HepG2 (cell line): ENCODE results near the gene SLC19A1. TPM values are rescaled to one million over a fixed set of nuclear protein-coding genes. Genes with fewer than 3 reads are reported as not detected.

Experiments
- CHCHD3 ChIP-seq: sonication (generic); formaldehyde crosslinking; IDR thresholded peaks from 2 replicates; pipeline ENCODE4 v1.8.0; 2022; ENCODE audit warnings: mild to moderate bottlenecking, missing genetic modification reagents, moderate library complexity
- E2F2 ChIP-seq: sonication (generic); formaldehyde crosslinking; IDR thresholded peaks from 2 replicates; pipeline ENCODE4 v1.4.0; 2020; ENCODE audit warnings: missing genetic modification reagents, borderline replicate concordance
- ESRRA ChIP-seq: sonication (generic); formaldehyde crosslinking; IDR thresholded peaks from 2 replicates; pipeline ENCODE4 v1.5.1; 2020; ENCODE audit warnings: mild to moderate bottlenecking, low read depth, missing genetic modification reagents
- FOXC1 ChIP-seq: sonication (generic); formaldehyde crosslinking; IDR thresholded peaks from 2 replicates; pipeline ENCODE4 v1.8.0; 2022; ENCODE audit warnings: mild to moderate bottlenecking, missing genetic modification reagents, borderline replicate concordance
- MYC ChIP-seq: sonication (generic); formaldehyde crosslinking; IDR thresholded peaks from 2 replicates; pipeline ENCODE4 v1.9.0; 2021; ENCODE audit warnings: missing genetic modification reagents, borderline replicate concordance
- NFE2 ChIP-seq: sonication (generic); formaldehyde crosslinking; IDR thresholded peaks from 2 replicates; pipeline ENCODE4 v1.4.0; 2020; ENCODE audit warnings: missing genetic modification reagents
- NR1H2 ChIP-seq: sonication (generic); formaldehyde crosslinking; IDR thresholded peaks from 2 replicates; pipeline ENCODE4 v1.8.1; 2022; ENCODE audit warnings: low read depth, missing genetic modification reagents, borderline replicate concordance
- RFX5 ChIP-seq: IDR thresholded peaks from 2 replicates; pipeline ENCODE4 v1.6.1; 2011; ENCODE audit warnings: low read depth, low read length, improper control_type of control experiment
- SRSF1 ChIP-seq: fragments of 200-400 bp; formaldehyde crosslinking; optimal IDR thresholded peaks from 2 replicates; pipeline ENCODE3; 2017; ENCODE audit warnings: mild to moderate bottlenecking, low read depth, low read length, moderate library complexity
- TBP ChIP-seq: sonication (generic); formaldehyde crosslinking; IDR thresholded peaks from 2 replicates; pipeline ENCODE4 v1.5.0; 2020; ENCODE audit warnings: missing genetic modification reagents
- ZBTB42 ChIP-seq: sonication (generic); formaldehyde crosslinking; IDR thresholded peaks from 2 replicates; pipeline ENCODE4 v1.5.0; 2020; ENCODE audit warnings: mild to moderate bottlenecking, missing genetic modification reagents
- ZBTB49 ChIP-seq: sonication (generic); formaldehyde crosslinking; IDR thresholded peaks from 2 replicates; pipeline ENCODE4 v1.4.0; 2020; ENCODE audit warnings: missing genetic modification reagents, borderline replicate concordance
- ZMAT3 ChIP-seq: sonication (generic); formaldehyde crosslinking; conservative IDR thresholded peaks from 2 replicates; pipeline ENCODE4 v1.7.0; 2021; ENCODE audit warnings: missing genetic modification reagents
- ZNF10 ChIP-seq: sonication (generic); formaldehyde crosslinking; IDR thresholded peaks from 2 replicates; pipeline ENCODE4 v1.4.0; 2020; ENCODE audit warnings: mild to moderate bottlenecking, low read depth, missing genetic modification reagents, borderline replicate concordance
- ZNF460 ChIP-seq: sonication (generic); formaldehyde crosslinking; IDR thresholded peaks from 2 replicates; pipeline ENCODE4 v1.5.1; 2020; ENCODE audit warnings: missing genetic modification reagents, mild to moderate bottlenecking, borderline replicate concordance
- ZNF503 ChIP-seq: sonication (generic); formaldehyde crosslinking; IDR thresholded peaks from 2 replicates; pipeline ENCODE4 v1.4.0; 2020; ENCODE audit warnings: missing genetic modification reagents
- ZNF512 ChIP-seq: sonication (generic); formaldehyde crosslinking; IDR thresholded peaks from 2 replicates; pipeline ENCODE4 v1.4.0; 2020; ENCODE audit warnings: mild to moderate bottlenecking, missing genetic modification reagents
- ZNF770 ChIP-seq: sonication (generic); formaldehyde crosslinking; IDR thresholded peaks from 2 replicates; pipeline ENCODE4 v1.5.0; 2020; ENCODE audit warnings: mild to moderate bottlenecking, missing genetic modification reagents
- ZNF790 ChIP-seq: sonication (generic); formaldehyde crosslinking; IDR thresholded peaks from 2 replicates; pipeline ENCODE4 v1.8.0; 2022; ENCODE audit warnings: missing genetic modification reagents, mild to moderate bottlenecking, borderline replicate concordance
- ZSCAN25 ChIP-seq: sonication (generic); formaldehyde crosslinking; IDR thresholded peaks from 2 replicates; pipeline ENCODE4 v1.8.0; 2022; ENCODE audit warnings: mild to moderate bottlenecking, missing genetic modification reagents
- polyA plus RNA-seq, 8 experiments: library from polyadenylated mRNA; depleted of rRNA in 3 of 8; stranded (reverse) in 7 of 8; unstranded in 1 of 8; fragments of >200 nt; fragmentation: Illumina TruSeq in 4 of 8; extraction: Trizol in 4 of 8; gene quantifications; 2 replicates each; pipeline versions ENCODE4 v1.2.1 to v1.2.3, GENCODE V29; 2011 to 2016; ENCODE audit warnings: low read depth in 4 of 8, missing spikeins in 1 of 8, mixed read lengths in 1 of 8; ENCODE audit not compliant: insufficient read depth in 1 of 8
- total RNA-seq, 5 experiments: library from RNA; depleted of rRNA; stranded (reverse); fragments of >200 nt; fragmentation: Illumina TruSeq; extraction: Trizol; gene quantifications; 2 replicates each; pipeline ENCODE4 v1.2.3, GENCODE V29; 2016; ENCODE audit warnings: low read depth in 1 of 5

SLC19A1 gene
- total and polyA plus RNA-seq, 2 of the 13 experiments (the other 11 are each of a cell fraction or from before 2014, with no cell fraction given): 21.8 to 23.0 TPM

GRCh38 chr21:45525153-45525909 lies 16.9 kb downstream of the SLC19A1 start (continued):
- no peak for TF ChIP-seq CHCHD3 (CRISPR knock-in tag)
- no peak for TF ChIP-seq FOXC1
- TF ChIP-seq ZNF770: peak; percentile 78; the same call in 1 of the 2 replicates
- TF ChIP-seq ESRRA (CRISPR knock-in tag): peak; percentile 99
- TF ChIP-seq ZNF503 (CRISPR knock-in tag): no peak
- TF ChIP-seq ZNF460: no peak
- TF ChIP-seq ZNF512: no peak
- no peak for TF ChIP-seq TBP (CRISPR knock-in tag)
- no peak for TF ChIP-seq ZMAT3
- no peak for TF ChIP-seq ZBTB42 (CRISPR knock-in tag)
- no peak for TF ChIP-seq SRSF1
- TF ChIP-seq ZNF790 (CRISPR knock-in tag): no peak
- no peak for TF ChIP-seq RFX5
- TF ChIP-seq ZBTB49: no peak
- peak; percentile 97 for TF ChIP-seq ZSCAN25
- no peak for TF ChIP-seq E2F2 (CRISPR knock-in tag)
- TF ChIP-seq ZNF10: no peak
- no peak for TF ChIP-seq NFE2 (CRISPR knock-in tag)
- TF ChIP-seq MYC: peak; percentile 82; the same call in 1 of the 2 replicates
- no peak for TF ChIP-seq NR1H2
